H9 (cell line): ENCODE results near the gene ABHD17B. TPM values are rescaled to one million over a fixed set of nuclear protein-coding genes. Genes with fewer than 3 reads are reported as not detected.
"Not testable (repeated sequence)": the region's sequence is repeated elsewhere in the genome, so short reads cannot be mapped to it uniquely, and the experiment has no call there.

ENCODE experiments used
- DNase-seq: peaks from one replicate; pipeline ENCODE4 v3.0.0-alpha.2; 2017
- H2AFZ ChIP-seq: one replicate; pipeline ENCODE4 v1.6.1; 2013; ENCODE audit warnings: mild to moderate bottlenecking, low read length, control low read depth, moderate library complexity
- H2AK5ac ChIP-seq: 2 replicates; pipeline ENCODE4 v1.6.1; 2013; ENCODE audit warnings: low read length, control low read depth, mixed read lengths; ENCODE audit not compliant: insufficient read length
- H2BK120ac ChIP-seq: one replicate; pipeline ENCODE4 v1.6.1; 2013; ENCODE audit warnings: low read depth, mild to moderate bottlenecking, low read length, control low read depth, inconsistent platforms; ENCODE audit not compliant: poor library complexity, severe bottlenecking
- H2BK12ac ChIP-seq: 2 replicates; pipeline ENCODE4 v1.6.1; 2013; ENCODE audit warnings: low read length, control low read depth, mixed read lengths, low read depth; ENCODE audit not compliant: insufficient read length
- H2BK15ac ChIP-seq: 2 replicates; pipeline ENCODE4 v1.6.1; 2013; ENCODE audit warnings: low read depth, low read length, control low read depth
- H2BK20ac ChIP-seq: one replicate; pipeline ENCODE4 v1.6.1; 2013; ENCODE audit warnings: low read depth, mild to moderate bottlenecking, low read length, control low read depth, inconsistent platforms; ENCODE audit not compliant: poor library complexity, severe bottlenecking
- H2BK5ac ChIP-seq: 2 replicates; pipeline ENCODE4 v1.6.1; 2013; ENCODE audit warnings: low read length, control low read depth, mixed read lengths; ENCODE audit not compliant: insufficient read length
- H3K14ac ChIP-seq: 2 replicates; pipeline ENCODE4 v1.6.1; 2013; ENCODE audit warnings: low read length, control low read depth; ENCODE audit not compliant: insufficient read depth
- H3K18ac ChIP-seq: 2 replicates; pipeline ENCODE4 v1.6.1; 2013; ENCODE audit warnings: low read depth, mild to moderate bottlenecking, mixed read lengths, low read length, control low read depth; ENCODE audit not compliant: insufficient read length
- H3K23ac ChIP-seq: 2 replicates; pipeline ENCODE4 v1.6.1; 2013; ENCODE audit warnings: low read length, control low read depth, mixed read lengths, low read depth; ENCODE audit not compliant: insufficient read length
- H3K23me2 ChIP-seq: 2 replicates; pipeline ENCODE4 v1.6.1; 2013; ENCODE audit warnings: low read depth, mild to moderate bottlenecking, mixed read lengths, low read length, control low read depth; ENCODE audit not compliant: insufficient read length, poor library complexity, severe bottlenecking
- H3K27ac ChIP-seq: 2 replicates; pipeline ENCODE4 v1.5.1; 2013; ENCODE audit warnings: low read length, control low read depth, mixed read lengths, low read depth; ENCODE audit not compliant: insufficient read length
- H3K27me3 ChIP-seq: 2 replicates; pipeline ENCODE4 v1.6.1; 2013; ENCODE audit warnings: low read length, control low read depth, inconsistent platforms; ENCODE audit not compliant: insufficient read depth
- H3K4ac ChIP-seq: 2 replicates; pipeline ENCODE4 v1.6.1; 2013; ENCODE audit warnings: low read depth, mild to moderate bottlenecking, control low read depth, inconsistent platforms, low read length, moderate library complexity
- H3K4me1 ChIP-seq: 2 replicates; pipeline ENCODE4 v1.6.1; 2013; ENCODE audit warnings: low read length, control low read depth, inconsistent platforms; ENCODE audit not compliant: insufficient read depth
- H3K4me2 ChIP-seq: 2 replicates; pipeline ENCODE4 v1.6.1; 2013; ENCODE audit warnings: low read length, control low read depth, mixed read lengths; ENCODE audit not compliant: insufficient read length, insufficient read depth
- H3K56ac ChIP-seq: 2 replicates; pipeline ENCODE4 v1.6.1; 2013; ENCODE audit warnings: low read depth, mild to moderate bottlenecking, mixed read lengths, low read length, control low read depth; ENCODE audit not compliant: insufficient read length
- H3K79me1 ChIP-seq: 2 replicates; pipeline ENCODE4 v1.6.1; 2013; ENCODE audit warnings: low read depth, mild to moderate bottlenecking, moderate library complexity, low read length, control low read depth, inconsistent platforms; ENCODE audit not compliant: insufficient read depth, poor library complexity, severe bottlenecking
- H3K79me2 ChIP-seq: 2 replicates; pipeline ENCODE4 v1.6.1; 2013; ENCODE audit warnings: low read length, control low read depth, inconsistent platforms; ENCODE audit not compliant: insufficient read depth
- H3K9ac ChIP-seq: 2 replicates; pipeline ENCODE4 v1.6.1; 2013; ENCODE audit warnings: low read length, control low read depth, mixed read lengths; ENCODE audit not compliant: insufficient read length; ENCODE audit errors: extremely low read depth
- H3K9me3 ChIP-seq: one replicate; pipeline ENCODE4 v1.6.1; 2013; ENCODE audit warnings: low read depth, low read length, inconsistent platforms; ENCODE audit not compliant: control insufficient read depth
- H3T11ph ChIP-seq: one replicate; pipeline ENCODE4 v1.6.1; 2013; ENCODE audit warnings: mild to moderate bottlenecking, low read length, control low read depth, inconsistent platforms
- H4K20me1 ChIP-seq: one replicate; pipeline ENCODE4 v1.6.1; 2013; ENCODE audit not compliant: control insufficient read depth, insufficient read length, insufficient read depth
- H4K5ac ChIP-seq: 2 replicates; pipeline ENCODE4 v1.6.1; 2013; ENCODE audit warnings: low read depth, mild to moderate bottlenecking, mixed read lengths, low read length, control low read depth; ENCODE audit not compliant: insufficient read length
- H4K8ac ChIP-seq: replicated peaks from 2 replicates; pipeline ENCODE4 v1.6.1; 2013; ENCODE audit warnings: low read length, control low read depth, mixed read lengths, low read depth; ENCODE audit not compliant: insufficient read length
- H4K91ac ChIP-seq: 2 replicates; pipeline ENCODE4 v1.6.1; 2013; ENCODE audit warnings: low read depth, mild to moderate bottlenecking, moderate library complexity, mixed read lengths, low read length, control low read depth; ENCODE audit not compliant: insufficient read length
- H3K27ac Mint-ChIP-seq, 3 experiments: 2 replicates in 2 of 3; 3 replicates in 1 of 3; pipeline ENCODE4 v1.8.0; 2020 to 2021; ENCODE audit warnings: mixed read lengths in 3 of 3, mild to moderate bottlenecking in 1 of 3, moderate library complexity in 1 of 3
- H3K27me3 Mint-ChIP-seq: 2 replicates; pipeline ENCODE4 v1.8.0; 2021; ENCODE audit warnings: low read depth, mild to moderate bottlenecking, moderate library complexity, mixed read lengths
- H3K36me3 Mint-ChIP-seq, 3 experiments: 2 replicates in 2 of 3; 3 replicates in 1 of 3; pipeline ENCODE4 v1.8.0; 2020 to 2021; ENCODE audit warnings: low read depth in 3 of 3, mixed read lengths in 3 of 3; ENCODE audit not compliant: insufficient read depth in 1 of 3
- H3K4me1 Mint-ChIP-seq, 2 experiments: 2 replicates each; pipeline ENCODE4 v1.8.0; 2020; ENCODE audit warnings: mixed read lengths in 2 of 2
- H3K4me3 Mint-ChIP-seq, 2 experiments: 2 replicates in 1 of 2; 3 replicates in 1 of 2; pipeline ENCODE4 v1.8.0; 2020 to 2021; ENCODE audit warnings: mild to moderate bottlenecking in 2 of 2, mixed read lengths in 2 of 2, moderate library complexity in 1 of 2
- H3K9me3 Mint-ChIP-seq, 2 experiments: 2 replicates in 1 of 2; 3 replicates in 1 of 2; pipeline ENCODE4 v1.8.0; 2020; ENCODE audit warnings: mild to moderate bottlenecking in 2 of 2, mixed read lengths in 2 of 2, moderate library complexity in 1 of 2
- CTCF ChIP-seq: fragments of 200-600 bp; sonication (generic); conservative IDR thresholded peaks from 3 replicates; pipeline ENCODE4 v1.8.0; 2021; ENCODE audit warnings: antibody characterized with exemption, mild to moderate bottlenecking
- WGBS: extraction: QIAGEN DNeasy Blood & Tissue Kit; methylation state at CpG from one replicate; pipeline ENCODE4 v1.1.7; 2013; ENCODE audit warnings: missing lambda C conversion rate, low lambda C conversion rate, mixed read lengths; ENCODE audit not compliant: insufficient read length; ENCODE audit errors: extremely low coverage; 5-methylcytosine and 5-hydroxymethylcytosine counted together
- total RNA-seq: library from RNA; stranded (reverse); gene quantifications from 2 replicates; pipeline ENCODE4 v1.2.1, GENCODE V29; 2021

The ABHD17B gene
- total RNA-seq, 1 experiment from 2014 or later: 67.6 TPM

GRCh38 chr9:71901695-71902597 is 9.0 kb downstream of the ABHD17B start:
- Mint-ChIP-seq H3K27ac (peak overlapping the region; percentile 7 to 86 (median 47); a peak in 5 of 7 replicates), H3K9me3 (no peaks in the 10 kb centered on the region), H3K27me3 (no peaks in the 10 kb centered on the region), H3K4me1 (peaks cover 62 to 66% of the 10 kb centered on the region in 2 experiments), H3K4me3 (peak overlapping the region in 1 of 2 experiments; percentile 46; a peak in 3 of 5 replicates), H3K36me3 (peaks cover 8 to 41% (median 20%) of the 10 kb centered on the region in 3 experiments; a peak in 6 of 7 replicates)
- no peak overlapping the region for H3K9ac ChIP-seq
- DNase-seq: no peak
- 93% methylated on average over 1 of the region's 6 CpGs for WGBS
- no peak overlapping the region for H3K56ac ChIP-seq
- no peak overlapping the region for H2BK20ac ChIP-seq
- no peak overlapping the region for H2BK5ac ChIP-seq
- H2BK15ac ChIP-seq: no peak overlapping the region
- H3K4me1 ChIP-seq: no peaks in the 10 kb centered on the region; the same call in 1 of the 2 replicates
- H4K5ac ChIP-seq: no peak overlapping the region
- H4K8ac ChIP-seq: no peak overlapping the region
- no peak overlapping the region for H3K18ac ChIP-seq
- H2BK12ac ChIP-seq: no peak overlapping the region
- H3K23me2 ChIP-seq: no peaks in the 10 kb centered on the region
- no peak overlapping the region for H2AFZ ChIP-seq
- no peaks in the 10 kb centered on the region for H3K27me3 ChIP-seq
- peak overlapping the region; percentile 55 for H3K4me2 ChIP-seq
- H3K79me2 ChIP-seq: peaks cover 65% of the 10 kb centered on the region
- TF ChIP-seq CTCF: no peak; the same call in 2 of the 3 replicates
- H2BK120ac ChIP-seq: no peak overlapping the region
- H4K20me1 ChIP-seq: no peaks in the 10 kb centered on the region
- H3K23ac ChIP-seq: no peak overlapping the region
- no peaks in the 10 kb centered on the region for H3K9me3 ChIP-seq
- H4K91ac ChIP-seq: no peak overlapping the region
- no peak overlapping the region for H3K14ac ChIP-seq
- no peak overlapping the region for H3K4ac ChIP-seq
- H3K79me1 ChIP-seq: peaks cover 3% of the 10 kb centered on the region
- no peak overlapping the region for H3K27ac ChIP-seq
- no peak overlapping the region for H3T11ph ChIP-seq
- H2AK5ac ChIP-seq: no peak overlapping the region

- not testable (repeated sequence) for H3K79me1 ChIP-seq, H3K9ac ChIP-seq, H2BK20ac ChIP-seq, H3K9me3 ChIP-seq, H3K4me1 ChIP-seq, H3K18ac ChIP-seq, DNase-seq, H4K91ac ChIP-seq, H3K4me2 ChIP-seq, H2BK15ac ChIP-seq, H3T11ph ChIP-seq, H2BK120ac ChIP-seq, H4K20me1 ChIP-seq, H3K27me3 Mint-ChIP-seq, H3K56ac ChIP-seq, H3K27me3 ChIP-seq, H2AFZ ChIP-seq, H4K5ac ChIP-seq, H3K27ac ChIP-seq, H3K9me3 Mint-ChIP-seq, H2BK12ac ChIP-seq, H2BK5ac ChIP-seq, H3K4me3 Mint-ChIP-seq, H3K23ac ChIP-seq, H2AK5ac ChIP-seq, H3K4ac ChIP-seq, H3K23me2 ChIP-seq, H3K14ac ChIP-seq, H4K8ac ChIP-seq
- peaks cover 65% of the 10 kb centered on the region; the same call in 1 of the 2 replicates for H3K79me2 ChIP-seq
- peaks cover 5 to 24% (median 10%) of the 10 kb centered on the region in 3 experiments; a peak in 6 of 7 replicates for H3K36me3 Mint-ChIP-seq
- H3K4me1 Mint-ChIP-seq: peaks cover 63 to 69% of the 10 kb centered on the region in 2 experiments
- WGBS: no CpG with 5 or more reads among the region's 6 CpGs
- peak overlapping the region in 1 of 3 experiments; percentile 90; a peak in 3 of 7 replicates for H3K27ac Mint-ChIP-seq
These were observed 12.2 kb downstream of the ABHD17B start for GRCh38 chr9:71898756-71899155.
